Stimulated activated CD4-positive, alpha-beta T cell treated with anti-CD3 and anti-CD28 coated beads, Interleukin-15, amount 100 ng/mL, for 1 hour (primary cell): ENCODE measurements around the gene PANK1.

Experiments
- DNase-seq, 2 donors: peaks; one replicate each; pipeline ENCODE4 v3.0.0-alpha.2; 2020; ENCODE audit warnings: low read depth in 1 of 2, low spot score in 1 of 2

Gene PANK1

DNA sequence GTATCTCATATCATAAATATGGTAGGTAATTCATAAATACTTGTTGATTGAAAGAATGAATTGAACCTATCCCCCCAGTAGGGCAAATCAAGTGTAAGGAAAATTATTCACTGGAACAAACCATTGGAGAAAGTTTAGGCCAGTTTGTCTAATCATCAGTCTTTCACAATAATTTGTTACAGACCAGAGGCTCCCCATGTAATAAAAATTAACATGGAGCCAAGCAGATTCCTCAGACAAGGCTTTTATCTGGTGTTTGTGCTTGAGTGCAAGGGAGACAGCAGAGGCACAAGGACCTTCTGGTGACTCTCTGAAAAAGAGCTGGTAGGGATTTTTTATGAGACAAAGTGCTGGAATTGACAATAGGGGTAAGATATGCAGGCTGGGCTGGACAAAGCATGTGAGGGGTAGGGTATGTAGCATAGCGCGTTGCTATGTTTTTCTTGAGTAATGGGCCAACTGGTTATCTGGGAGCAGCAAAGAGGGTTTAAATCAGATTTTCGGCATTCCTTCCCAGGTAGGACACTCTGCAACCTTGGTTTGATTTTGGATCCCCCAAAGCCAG is 7.8 kb upstream of the PANK1 start:
- no peak for DNase-seq

DNA sequence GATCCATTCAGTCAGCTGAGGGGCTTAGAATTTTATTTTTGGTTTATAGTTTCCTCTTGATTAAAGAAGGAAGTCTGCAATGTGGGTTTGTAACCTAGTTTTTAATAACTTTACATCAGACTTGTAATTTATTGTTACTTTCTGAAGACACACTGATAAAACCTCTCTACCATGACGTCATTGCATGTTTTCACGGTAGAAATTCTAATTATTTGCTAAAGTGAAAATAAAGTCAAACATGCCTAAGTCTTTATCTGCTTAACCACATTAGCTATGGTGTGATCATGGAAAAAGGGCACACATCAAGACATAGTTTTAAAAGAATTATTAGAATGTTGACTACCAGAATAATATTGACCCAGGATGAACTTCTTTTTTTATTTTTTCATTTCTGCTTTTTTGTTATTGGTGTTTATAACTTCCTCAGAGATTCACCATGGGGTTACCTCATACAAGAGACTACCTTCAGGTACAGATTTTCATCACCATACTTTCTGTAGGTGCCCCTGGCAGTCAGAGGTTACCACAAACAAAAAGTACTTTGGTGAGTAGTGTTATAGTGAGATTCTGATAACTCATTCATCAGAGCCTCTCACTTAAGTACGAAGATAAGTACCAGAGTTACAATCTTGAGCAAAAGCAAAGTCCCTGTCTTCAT is 7.0 kb upstream of the PANK1 start:
- no peak for DNase-seq

DNA sequence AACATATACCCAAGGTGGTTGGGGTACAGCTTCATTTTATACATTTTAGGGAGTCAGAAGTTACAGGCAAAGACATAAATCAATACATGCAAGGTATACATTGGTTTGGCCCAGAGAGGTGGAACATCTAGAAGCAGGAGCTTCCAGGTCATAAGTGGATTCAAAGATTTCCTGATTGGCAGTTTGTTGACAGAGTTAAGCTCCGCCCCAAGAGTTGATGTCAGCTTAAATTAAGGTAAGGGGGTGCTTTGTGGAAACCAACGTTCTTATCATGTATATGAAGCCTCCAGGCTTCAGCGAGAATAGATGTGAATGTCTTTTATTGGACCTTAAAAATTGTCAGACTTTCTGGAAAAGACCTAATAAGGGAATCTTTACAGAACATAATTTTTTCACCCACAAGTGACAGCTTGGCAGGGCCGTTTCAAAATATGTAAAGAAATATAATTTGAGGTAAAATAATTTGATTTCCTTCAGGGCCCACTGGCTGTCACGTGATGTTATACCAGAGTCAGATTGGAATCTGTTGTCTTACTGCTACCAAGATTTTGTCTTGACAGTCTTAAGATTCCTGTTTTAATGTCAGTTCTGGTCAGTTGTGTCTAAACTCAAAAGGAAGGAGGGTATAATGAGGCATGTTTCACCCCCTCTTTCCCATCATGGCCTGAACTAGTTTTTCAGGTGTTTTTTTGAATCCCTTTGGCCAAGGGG is 6.3 kb upstream of the PANK1 start:
- no peak for DNase-seq

DNA sequence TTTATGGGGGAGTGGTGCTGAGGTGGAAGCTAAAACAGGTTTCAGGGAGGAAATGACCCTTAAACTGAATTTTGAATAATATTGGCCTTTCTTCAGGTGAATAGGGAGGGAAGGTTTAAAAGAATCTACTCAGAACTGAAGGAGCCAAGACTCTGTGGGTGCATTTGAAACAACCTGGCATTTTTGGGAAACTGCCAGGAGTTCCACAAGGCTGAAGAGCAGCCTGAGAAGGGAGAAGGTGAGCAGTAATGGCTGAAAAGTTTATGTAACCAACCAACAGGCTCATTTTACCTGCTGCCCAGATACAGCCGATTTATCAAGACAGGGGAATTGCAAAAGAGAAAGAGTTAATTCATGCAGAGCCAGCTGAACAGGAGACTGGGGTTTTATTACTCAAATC is 4.0 kb upstream of the PANK1 start:
- DNase-seq: no peak

DNA sequence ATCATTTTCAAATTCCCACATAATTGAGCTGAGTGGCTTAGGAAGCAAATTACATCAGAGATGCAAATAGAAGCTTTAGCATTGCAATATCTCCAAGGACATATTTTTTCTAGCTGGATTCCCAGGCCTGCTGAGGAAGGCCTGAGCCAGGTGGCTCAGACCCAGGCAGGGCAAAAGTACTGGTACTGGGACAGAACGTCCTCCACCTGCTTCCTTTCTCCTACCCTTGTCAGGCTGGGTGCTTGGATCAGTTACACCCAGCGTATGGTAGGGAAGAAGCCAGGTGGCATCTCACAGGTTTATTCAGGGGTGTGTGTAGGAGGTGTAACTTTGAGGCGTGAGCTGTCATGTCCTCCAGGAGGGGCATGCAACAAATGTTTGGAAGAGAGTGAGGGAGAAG is 3.0 kb upstream of the PANK1 start:
- no peak for DNase-seq

DNA sequence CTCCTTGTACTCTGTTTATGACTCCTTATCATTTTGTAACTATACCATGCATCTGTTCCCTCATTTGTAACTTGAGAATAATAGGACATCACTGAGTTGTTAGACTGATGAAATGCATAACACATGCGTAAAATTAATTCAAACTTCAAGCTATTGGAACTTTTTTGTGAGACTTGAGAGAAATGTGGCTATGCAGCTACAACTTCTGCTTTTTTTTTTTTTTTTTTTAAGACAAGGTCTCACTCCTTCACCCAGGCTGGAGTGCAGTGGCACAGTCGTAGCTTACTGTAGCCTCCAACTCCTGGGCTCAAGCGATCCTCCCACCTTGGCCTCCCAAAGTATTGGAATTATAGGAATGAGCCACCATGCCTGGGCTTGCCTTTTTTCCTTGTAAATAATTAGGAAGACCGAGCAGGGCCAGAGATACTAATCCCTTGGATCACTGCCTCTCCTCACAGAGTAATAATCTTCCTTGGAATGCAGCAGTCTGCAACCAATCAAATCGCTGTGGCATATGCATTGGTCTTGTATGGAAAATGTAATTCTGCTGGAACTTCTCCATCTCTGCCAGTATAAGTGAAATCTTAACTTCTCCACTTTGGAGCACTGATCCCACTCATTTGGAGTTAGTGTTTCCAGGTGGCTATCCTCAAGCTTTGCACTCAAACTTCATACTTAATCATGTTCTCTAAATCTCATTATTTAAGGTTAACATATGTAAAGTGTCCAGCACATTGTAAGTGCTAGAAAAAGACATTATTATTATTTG is 2.0 kb upstream of the PANK1 start:
- no peak for DNase-seq

DNA sequence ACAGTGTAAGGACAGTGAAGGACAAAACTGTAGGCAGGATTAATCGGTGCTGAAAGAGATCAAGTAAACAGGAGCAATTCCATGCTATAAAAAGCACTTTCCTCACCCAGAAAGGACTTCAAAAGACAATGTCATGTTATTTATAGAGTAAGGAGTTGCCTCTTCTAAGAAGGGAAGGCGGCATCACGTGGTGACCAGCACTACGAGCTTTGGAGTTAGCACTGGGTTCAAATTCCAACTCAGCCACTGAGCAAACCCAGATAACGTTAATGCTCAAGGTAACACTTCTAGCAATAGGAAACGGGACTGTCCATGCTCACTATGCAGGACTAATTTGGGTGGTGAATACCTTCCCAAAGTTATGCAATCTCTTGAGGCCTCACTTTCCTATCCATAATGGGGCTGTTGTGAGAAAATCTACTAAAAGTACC is 715 bp upstream of the PANK1 start:
- DNase-seq: no peak

DNA sequence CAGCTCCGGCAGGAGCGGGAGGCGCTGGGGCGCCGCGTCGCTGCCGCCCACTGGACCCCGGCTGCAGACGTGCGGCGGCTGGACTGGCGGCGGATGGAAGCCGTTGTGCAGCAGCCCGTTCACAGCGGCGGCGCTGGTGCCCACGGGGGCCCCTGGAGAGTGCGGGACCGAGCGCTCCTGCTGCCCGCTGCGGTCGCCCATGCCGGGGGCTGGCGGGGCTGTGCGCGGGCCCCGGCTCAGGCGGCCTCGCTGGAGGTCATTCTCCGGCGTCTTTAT is 413 bp downstream of the PANK1 start:
- DNase-seq: no peak

DNA sequence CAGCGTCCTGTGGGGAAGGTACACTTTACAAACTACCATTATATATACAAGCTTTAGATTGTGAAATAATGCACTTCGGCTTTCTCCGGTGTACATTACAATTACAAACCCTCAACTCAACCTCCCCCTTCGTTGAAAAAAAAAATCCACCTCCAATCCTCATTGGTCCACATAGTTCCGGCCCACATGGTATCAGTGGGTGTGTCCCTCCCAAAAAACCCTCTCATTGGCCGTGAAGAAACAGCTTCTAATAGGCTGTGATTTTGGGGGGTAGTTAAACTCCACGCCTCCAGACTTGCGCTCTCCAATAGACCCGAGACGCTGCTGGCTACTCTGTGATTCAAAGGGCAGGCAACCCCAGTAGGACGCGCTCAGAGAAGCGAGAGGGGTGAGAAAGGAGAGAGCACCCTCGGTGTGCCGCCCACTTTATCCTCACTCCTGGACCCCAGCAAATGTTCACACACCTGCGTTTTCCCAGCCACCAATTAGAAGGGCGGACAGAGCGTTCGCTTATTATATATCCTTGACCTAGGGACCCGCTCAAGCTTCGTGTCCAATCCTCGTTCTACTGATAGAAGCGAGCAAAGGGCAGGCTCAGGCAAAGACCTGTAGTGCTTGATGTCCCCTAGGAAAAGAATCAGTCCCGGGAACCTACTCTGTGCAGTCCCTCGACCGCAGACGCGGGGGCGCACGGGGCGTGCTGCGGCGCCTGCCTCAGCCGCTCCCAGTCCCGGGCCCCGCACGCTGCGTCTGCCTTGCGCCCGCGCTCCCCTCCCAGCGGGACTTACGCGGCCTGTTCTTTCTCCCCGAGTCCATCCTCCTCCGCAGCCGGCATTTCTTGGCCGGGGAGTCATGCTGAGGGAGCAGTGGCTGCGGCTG is 991 bp downstream of the PANK1 start:
- DNase-seq: peak; percentile 14 to 24

DNA sequence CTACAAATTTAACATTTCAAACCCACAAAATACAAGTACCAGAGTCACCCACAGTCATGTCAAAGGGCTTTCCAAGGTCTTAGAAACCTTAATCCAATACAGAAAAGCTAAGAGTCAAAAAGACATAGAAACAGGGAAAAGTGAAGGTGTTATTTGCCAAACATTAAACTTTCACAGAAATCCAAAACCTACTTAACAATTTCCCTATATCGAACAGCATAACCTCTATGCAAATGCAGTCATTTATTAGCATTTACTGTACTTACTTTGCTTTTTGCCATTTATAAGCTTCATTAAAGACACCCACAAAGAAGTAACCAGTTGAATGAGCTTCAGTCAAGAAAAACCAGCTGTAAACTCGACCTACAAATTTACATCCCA is 1.6 kb downstream of the PANK1 start:
- no peak for DNase-seq

DNA sequence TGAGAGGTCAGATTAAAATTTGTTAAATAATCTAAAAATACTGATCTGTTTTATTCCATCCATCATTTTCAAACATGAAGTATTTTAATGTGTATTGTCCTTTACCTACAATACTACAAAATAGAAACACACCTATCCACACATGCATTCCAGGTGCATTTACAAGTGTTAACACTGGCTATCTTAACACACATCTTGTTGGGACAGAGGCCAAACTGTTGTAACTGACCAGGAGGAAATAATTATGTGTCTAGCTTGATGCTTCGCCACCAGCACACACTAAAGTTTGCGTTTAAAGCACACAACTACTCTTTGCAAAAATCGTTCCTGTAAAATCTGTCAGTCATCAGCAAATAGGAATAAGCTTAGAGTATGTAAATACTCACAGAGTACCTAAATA is 2.8 kb downstream of the PANK1 start:
- DNase-seq: no peak

DNA sequence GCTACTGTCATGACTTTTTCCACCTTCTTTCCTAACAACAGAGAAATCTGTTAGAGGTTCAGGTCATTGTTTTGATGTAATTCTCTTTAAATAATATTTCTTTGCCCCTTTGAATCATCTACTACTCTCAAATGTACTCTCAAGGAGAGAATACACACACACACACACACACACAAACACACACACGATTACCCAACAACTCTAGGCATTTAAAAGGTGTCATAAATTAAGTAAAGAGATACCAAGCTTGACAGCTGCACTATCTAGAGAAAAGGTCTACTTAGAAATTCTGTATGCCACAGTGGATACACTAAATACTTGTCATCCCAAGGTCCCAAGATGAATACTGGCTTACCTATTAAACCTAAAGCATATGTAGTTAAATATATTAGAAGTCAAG is 4.8 kb downstream of the PANK1 start:
- no peak for DNase-seq

DNA sequence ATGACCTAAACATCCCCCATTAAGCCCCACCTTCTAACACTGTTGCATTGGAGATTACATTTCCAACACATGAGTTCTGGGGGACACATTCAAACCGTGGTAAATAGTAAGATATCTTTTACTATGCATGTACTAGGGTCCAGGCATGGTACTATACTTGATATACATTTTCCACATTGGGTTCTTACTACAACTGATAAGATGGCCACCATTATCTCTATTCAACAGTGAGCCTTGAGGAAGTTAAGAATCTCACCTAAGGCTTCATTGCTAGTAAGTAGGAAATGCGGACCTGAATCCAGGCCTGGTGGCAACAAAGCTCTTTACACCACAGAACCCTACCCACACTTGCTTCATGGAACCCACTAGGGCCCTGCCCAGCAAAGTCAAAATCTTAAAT is 5.7 kb downstream of the PANK1 start:
- DNase-seq: no peak

DNA sequence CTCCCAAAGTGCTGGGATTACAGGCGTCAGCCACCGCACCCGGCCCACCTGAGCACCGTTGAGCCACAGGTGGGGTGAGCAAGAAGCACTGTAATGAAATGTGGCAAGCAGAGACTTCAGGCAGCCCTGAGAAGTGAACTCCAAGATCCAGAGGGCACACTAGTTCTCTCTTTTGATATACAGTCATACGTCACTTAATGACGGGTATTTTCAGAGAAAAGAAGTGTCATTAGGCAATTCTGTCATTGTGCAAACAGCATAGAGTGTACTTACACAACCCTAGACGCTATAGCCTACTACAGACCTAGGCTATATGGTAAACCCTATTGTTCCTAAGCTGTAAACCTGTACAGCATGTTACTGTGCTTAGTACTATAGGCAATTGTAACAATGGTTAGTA is 7.9 kb downstream of the PANK1 start:
- DNase-seq: no peak

DNA sequence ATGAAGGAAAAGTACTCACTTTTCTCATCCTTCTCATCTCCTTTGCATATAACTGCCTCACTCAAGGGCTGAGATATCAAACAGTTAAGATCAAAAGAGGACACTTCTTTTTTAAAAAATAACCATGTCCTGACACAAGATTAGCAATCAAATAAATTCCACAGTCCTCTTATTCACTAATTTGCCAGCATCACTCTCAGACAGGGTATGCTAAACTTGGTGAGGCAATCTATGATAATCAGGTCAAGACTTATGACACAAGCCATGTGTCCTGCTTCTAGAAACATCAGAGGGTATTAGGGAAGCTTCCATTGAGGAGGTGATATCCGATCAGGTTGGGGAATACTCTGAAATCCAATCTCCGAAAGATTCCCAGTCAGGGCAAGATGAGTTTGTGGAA is 10.4 kb downstream of the PANK1 start:
- DNase-seq: no peak

DNA sequence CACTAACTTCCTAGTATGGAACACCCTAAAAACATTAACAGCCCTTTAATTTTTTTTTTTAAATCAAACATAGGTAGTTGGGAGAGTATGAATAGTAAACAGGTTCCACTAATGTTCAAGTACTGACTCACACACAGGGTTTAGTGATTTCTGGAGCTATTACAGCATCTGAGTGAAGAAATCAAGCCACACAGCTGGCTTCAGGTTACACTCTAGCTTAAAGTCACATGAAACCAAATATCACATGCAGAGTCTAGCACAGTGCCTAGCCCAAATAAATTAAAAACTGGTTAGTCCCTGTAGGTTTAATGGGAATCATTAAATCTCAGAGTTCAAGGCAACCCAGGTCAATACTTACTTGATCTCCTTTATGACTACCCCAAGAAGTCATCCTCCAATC is 11.6 kb downstream of the PANK1 start:
- DNase-seq: no peak

DNA sequence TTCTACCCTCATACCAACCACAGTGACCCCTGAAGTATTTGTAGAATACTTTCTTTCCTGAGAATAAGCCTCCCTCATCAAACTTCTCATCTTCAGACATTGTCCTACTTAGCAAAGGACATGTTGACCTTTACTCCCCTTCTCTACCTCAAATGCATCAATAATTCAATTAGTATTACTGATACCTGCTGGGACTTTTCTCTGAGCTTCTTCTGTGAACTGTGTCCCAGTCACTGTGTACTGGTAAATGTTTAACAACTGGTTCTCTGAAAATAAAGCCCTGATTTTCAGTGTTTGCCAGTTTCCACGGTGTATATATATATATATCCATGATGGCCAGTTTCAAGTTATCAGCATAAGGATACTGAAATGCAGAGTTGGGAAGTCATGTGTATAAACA is 12.2 kb downstream of the PANK1 start:
- no peak for DNase-seq

DNA sequence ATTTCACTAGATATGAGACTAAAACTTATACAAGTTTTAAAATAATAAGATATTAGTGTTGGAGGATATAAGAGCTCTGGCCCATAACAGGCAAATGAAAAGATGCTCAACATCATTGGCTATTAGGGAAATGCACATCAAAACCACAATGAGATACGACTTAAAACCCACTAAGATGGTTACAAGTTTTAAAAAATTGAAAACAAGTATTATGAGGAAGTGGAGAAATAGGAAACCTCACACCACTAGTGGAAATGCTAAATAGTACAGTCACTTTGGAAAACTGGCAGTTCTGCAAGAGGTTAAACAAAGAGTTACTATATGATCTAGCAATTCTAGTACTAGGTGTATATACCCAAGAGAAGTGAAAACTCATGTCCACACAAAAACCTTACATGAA is 17.2 kb downstream of the PANK1 start:
- no peak for DNase-seq

DNA sequence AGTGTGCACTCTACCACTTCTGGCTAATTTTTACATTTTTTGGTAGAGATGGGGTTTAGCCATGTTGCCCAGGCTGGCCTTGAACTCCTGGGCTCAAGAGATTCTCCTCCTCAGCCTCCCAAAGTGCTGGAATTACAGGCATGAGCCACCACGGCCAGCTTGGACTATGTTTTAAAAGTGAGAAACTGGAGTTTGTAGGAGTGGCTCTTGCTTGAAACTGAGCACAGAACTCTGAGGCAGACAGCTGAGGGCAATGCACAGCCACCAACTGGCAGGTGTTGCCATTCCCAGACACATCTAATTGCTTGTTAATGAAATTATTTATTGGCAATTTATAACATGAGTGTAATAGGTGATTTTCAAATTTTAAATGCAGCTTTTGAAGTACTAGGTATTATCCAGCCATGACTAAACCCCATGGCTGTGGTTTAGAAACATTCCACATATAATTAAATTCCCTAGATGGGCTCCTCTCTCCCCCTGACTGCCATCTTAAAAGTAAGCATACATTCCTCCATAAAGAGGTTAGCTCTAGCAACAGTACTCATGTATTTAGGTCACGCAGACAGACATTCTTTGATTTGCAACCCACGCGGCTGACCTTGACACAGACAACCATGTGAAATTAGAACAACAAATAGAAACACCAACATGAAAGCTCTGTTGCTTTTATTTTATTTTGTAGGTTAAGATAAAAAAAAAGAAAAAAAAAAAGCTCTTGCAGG is 19.8 kb downstream of the PANK1 start:
- DNase-seq: no peak

DNA sequence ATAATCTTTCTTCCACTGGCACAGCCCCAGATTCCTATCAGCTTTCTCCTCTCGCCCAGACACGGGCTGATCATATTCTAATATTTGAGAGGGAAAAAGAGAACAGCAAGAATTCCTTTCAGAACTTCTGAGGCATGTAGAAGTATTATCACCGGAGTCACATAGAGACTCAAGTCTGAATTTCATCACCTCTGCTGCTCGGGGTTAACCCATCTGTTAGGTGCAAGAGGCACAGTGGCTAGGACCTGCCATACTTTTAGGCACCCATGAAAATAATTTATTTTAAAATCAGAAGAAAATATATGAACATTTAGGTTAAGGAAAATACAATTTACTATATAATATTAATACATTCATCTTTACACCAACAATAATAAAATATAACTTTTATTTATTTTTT is 21.0 kb downstream of the PANK1 start:
- no peak for DNase-seq

DNA sequence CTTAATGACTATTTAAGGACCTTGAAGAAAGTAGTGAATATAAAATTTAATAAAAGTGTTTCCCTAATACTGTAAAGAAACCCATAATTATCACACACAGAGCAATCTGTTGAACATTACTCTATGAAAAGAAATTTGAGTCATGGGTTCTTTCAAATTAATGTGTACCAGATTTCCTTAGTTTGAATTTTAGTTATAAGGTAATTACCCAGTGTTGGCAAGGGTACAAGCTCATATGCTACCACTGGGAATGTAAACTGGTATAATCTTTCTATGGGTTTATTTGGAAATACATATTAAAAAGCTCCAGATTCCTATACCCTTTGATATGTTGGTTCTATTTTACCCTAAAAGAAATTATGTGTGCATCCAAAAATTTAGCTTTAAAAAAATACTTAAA is 22.9 kb downstream of the PANK1 start:
- no peak for DNase-seq
